GM19193 (cell line): ENCODE measurements around the gene ACAD9.

ENCODE experiments used
- POLR2A ChIP-seq: IDR thresholded peaks from 4 replicates; pipeline ENCODE4 v1.6.1; 2011; ENCODE audit not compliant: insufficient read depth, insufficient read length; ENCODE audit errors: extremely low read depth

The ACAD9 gene

DNA sequence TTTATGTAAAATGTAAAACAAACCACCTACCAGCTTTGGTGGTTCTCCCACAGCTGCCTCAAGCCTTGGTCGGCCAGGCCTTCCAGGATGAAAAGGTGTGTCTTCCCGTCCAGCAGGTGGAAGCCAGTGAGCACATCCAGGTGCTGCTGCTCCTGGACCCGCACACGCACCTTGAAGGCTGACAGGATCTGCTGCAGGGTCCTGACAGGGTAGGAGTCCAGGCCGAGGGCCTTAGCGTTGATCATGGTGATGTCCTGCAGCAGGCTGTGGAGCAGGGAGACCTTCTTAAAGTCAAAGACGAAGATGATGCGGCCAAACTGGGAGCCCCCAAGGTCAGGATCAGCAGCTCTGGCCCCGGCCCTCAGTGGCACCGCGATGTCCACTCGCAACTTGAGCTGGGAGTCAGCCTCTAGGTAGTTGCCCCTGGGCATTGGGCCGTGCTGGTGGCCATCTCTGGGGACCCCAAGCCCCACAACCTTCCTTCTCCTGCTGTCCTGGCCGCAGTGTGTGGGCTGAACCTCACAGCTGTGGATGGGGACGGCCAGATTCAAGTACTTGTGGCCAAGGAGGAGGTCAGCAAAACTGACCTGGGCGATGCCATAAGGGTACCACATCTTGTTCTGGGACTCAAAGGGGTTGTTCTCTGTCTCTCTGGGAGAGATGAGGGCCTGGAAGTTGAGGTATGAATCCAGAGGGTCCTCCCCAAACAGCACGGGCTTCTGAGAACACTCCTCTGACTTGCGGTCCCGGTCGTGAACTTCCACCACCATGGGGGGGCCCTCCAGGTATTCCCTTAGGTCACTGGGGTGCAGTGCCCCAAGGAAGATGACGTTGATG lies 65.8 kb downstream of the ACAD9 start:
- TF ChIP-seq POLR2A, result no peak

DNA sequence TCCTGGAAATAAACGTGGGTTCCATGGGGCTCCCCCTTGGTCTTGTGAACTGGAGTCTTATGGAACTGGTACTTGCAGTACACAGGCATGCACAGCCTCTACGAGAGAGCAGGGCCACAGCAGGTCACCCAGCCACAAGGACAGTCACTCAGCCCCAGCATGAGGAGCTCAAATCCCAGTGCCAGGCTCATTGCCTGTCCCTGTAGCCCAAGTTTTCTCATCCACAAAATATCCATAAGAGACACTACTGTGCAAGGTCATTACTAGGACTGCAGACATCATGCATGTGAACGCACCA lies 66.4 kb downstream of the ACAD9 start:
- no peak for TF ChIP-seq POLR2A

DNA sequence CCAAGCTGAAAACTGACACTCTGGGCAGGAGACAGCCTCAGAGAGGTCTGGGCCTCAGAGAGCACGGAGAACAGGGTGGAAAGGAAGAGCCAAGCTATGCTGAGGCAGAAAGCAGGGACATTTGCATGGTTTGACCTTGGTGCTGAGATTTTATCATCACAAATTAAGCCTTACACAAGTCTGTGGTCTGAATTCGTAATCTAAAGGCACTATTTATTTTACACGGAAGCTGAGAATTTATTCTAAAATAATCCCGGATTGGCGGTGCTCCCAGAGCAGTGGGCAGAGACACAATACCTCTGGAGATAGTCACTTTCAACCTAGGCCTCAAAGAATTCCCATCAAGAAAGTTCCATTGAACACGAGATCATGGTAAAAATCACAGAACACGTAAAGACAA lies 67.0 kb downstream of the ACAD9 start:
- no peak for TF ChIP-seq POLR2A

DNA sequence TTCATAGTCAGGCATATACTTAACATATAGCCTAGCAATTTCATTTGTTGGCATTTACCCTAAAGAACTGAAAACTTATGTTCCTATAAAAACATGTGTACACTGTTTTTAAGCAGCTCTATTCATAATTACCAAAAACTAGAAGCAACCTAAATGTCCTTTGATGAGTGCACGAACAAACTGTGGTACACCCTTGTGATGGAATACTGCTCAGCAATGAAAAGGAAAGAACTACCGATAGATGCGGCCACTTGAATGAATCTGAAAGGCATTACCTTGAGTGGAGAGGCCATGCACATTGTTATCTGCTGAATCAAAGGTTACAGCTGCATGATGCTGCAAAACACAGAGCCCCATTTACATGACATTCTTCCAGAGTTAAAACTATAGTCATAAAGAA lies 69.7 kb downstream of the ACAD9 start:
- no peak for TF ChIP-seq POLR2A

DNA sequence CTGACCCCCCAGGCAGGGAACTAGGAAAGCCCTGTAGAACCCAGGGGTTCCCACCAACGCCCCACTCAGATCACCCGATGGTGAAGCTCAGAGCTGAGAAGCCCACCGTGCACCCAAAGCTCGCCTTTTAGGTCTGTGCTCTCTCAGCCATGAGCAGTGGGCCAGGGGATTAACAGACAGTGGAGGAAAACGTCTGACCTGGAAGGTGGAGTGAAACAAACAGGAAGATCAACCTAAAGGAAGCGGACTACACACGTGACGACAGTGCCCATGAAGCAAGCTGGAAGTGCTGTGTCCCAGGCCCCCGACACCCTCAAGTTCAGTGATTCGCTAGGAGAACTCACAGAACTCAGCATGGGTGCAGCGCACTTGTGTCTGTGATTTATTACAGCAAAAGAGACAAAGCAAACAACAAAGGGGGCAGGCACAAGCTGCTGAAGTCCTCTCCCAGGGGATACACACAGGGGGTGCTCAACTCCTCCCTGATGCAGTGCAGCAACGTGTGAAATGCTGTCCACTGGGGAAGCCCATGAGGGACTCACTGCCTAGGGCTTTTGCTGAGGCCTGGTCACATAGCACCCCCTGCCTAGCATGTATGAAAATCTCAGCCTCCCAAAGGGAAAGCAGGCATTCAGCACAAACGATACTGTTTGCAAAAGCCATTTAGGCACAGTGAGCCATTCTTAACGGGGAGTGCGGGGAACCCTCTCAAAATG lies 71.0 kb downstream of the ACAD9 start:
- TF ChIP-seq POLR2A, result no peak

DNA sequence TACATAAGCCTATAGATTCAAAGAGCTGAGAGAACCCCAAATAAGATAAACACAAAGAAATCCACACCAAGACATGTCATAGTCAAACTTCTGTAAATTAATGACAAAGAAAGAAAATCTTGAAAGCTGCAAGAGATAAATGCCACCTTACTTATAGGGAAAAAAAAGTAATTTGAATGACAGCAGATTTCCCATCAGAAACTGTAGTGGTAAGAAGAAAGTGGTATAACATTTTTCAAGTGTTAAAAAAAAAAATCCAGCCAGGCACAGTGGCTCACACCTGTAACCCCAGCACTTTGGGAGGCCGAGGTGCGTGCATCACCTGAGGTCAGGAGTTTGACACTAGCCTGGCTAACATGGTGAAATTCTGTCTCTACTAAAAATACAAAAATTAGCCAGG lies 77.0 kb downstream of the ACAD9 start:
- no peak for TF ChIP-seq POLR2A
